Fibroblast of pulmonary artery (primary cell): ENCODE measurements around the gene CHTF18.

Experiments
- DNase-seq: peaks from one replicate; pipeline ENCODE4 v3.0.0-alpha.2; 2010; ENCODE audit warnings: low read depth
- H3K4me3 ChIP-seq: replicated peaks from 2 replicates; pipeline ENCODE4 v1.5.1; 2011; ENCODE audit warnings: low read depth, mild to moderate bottlenecking, control low read depth, low read length, moderate library complexity
- CTCF ChIP-seq: IDR thresholded peaks from 2 replicates; pipeline ENCODE4 v1.5.1; 2011; ENCODE audit warnings: mild to moderate bottlenecking, control low read depth, low read length, inconsistent platforms; ENCODE audit errors: missing control alignments

Gene CHTF18

DNA sequence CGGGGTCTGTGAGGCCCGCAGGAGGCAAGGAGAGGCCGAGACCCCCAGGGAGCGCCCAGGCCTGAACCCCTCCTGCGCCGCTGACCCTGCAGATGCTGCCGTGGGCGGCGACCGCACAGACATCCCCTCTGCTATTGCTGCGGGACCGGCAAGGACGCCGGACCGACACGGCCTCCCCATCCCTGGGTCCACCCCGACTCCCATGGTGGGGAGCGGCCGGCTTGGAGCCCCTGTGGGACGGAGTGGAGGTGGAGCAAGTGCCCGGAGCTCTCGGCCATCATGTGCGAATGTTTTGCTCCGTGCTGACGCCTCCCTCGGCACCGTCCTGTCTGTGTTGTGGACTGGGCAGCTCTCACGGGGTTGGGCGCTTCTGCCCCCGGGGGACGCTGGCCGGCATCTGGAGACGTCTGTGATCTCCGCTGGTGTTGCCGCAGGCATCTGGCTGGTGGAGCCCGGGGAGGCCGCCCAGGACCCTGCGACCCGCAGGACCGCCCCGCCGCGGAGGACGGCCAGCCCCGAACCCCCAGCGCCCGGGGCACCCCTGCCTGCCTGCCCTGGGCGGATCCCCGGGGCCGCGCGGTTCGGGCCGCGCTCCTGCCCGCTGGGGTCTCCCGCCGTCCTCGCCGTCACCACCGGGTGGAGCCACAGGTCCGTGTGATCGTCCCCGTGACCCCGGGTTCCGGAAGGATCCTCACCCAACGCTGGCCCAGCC is 24.9 kb downstream of the CHTF18 start:
- DNase-seq = peak; percentile 24
- H3K4me3 ChIP-seq = no peak overlapping the region
- peak; percentile 41 for TF ChIP-seq CTCF

DNA sequence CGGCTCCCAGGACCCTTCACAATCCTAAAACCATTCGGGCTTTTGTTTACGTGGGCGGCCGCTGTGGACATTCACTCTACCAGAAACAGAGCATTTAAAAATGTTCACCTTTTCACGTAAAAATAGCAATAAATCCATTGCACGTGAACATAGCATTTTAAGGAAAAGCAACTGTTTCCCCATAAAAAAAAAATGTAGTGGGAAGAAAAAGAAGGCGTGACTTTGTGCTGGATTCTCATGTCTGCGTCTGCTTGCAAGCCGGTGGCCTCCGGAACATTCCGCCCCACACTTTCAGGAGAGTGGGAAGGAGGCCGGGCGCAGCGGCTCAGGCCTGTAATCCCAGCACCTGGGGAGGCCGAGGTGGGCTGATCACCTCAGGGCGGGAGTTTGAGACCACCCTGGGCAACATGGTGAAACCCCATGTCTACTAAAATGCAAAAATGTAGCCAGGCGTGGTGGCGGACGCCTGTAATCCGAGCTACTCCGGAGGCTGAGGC is 25.5 kb downstream of the CHTF18 start:
- H3K4me3 ChIP-seq = no peak overlapping the region
- no peak for TF ChIP-seq CTCF
- DNase-seq = no peak

DNA sequence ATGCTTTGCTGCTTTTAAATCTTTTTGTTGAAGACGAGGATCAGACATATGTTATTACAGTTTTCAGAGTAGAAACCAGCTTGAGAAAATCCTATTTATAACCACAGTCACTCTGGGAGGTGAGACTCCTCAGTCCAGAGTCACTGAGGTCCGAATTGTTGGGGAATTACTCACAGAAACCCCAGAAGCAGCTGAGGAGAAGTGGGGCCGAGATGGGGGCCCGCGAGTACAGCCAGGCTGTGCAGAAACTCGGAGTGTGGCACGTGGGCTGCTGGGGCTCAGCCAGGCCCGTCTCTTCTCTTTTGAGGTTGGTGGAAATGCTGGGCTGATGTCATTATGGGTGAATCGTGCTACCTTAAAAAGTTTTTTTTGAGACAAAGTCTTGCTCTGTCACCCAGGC is 26.6 kb downstream of the CHTF18 start:
- no peak for TF ChIP-seq CTCF
- no peak overlapping the region for H3K4me3 ChIP-seq
- no peak for DNase-seq

DNA sequence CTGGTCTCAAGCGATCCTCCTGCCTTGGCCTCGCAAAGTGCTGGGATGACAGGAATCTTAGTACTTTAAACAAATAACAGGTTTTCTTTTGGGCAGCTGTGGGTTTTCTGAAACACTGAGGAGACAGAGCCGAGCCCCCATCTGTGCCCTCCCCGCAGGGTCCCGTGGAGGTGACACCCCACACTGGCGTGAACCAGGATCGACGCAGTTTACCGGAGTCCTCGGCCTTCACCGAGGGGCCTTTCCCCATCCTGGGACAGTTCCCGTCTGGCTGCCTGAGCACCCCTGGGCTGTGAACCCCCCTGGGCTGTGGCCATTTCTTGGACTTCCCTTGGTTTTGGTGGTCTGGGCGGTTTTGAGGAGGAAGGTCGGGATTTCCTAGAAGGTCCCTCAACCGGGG is 27.4 kb downstream of the CHTF18 start:
- no peak for TF ChIP-seq CTCF
- DNase-seq = no peak
- no peak overlapping the region for H3K4me3 ChIP-seq

DNA sequence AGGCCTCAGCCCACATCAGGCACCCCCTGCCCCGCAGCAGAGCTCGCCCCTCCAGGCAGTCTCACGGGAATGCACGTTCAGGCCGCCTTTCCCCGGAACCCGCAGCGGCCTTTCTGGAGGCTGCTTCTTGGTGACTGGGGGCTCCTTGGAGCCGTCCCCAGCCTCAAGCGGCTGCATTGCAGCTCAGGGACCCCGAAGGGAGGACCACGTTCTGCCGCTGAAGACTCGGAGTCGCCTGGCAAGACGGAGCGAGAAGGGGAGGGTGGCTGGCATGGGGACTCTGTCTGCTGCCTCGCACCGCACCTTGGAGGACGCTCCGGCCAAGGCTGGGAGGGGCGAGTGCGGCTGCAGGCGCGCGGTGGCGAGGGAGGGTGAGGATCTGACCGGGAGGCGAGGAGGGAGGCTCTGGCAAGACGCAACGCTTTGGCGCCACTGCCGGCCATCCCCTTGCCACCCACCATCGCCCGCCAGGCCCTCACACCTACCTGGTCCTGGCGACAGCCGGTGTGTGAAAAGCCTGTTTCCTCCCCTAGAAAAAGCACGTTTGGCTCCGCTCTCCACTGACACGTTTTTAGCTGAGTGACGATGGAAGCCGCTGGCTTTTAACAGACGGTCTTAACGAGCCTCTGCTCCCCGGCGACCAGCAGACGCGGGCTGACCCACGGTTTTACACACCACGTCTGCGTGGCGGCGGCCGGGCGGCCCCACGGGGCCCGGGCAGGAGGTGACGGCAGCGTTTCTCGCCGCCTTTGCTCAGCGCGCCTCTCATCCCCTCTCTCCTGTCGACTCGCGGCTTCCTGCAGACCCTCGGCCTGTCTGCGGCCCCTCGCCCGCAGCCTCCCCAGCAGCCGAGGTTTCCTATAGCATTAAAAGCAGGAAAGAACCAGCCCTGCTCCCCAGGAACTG is 28.8 kb downstream of the CHTF18 start:
- no peak for DNase-seq
- no peak for TF ChIP-seq CTCF
- H3K4me3 ChIP-seq = no peak overlapping the region

GRCh38 chr16:818132-818531 is 29.7 kb downstream of the CHTF18 start:
- no peak overlapping the region for H3K4me3 ChIP-seq
- no peak for TF ChIP-seq CTCF
- no peak for DNase-seq
